Measurements from ENCODE around the gene XPO1.
"Not testable (repeated sequence)": the region's sequence is repeated elsewhere in the genome, so short reads cannot be mapped to it uniquely, and the experiment has no call there.

XPO1 gene

GRCh38 chr2:61538200-61538919 lies at the start of gene XPO1:
XPO1 (minus strand) TSS chr2:61538356; CDS start chr2:61533897, 4,459 bp downstream.
- DNase-seq (ENCODE audit: low read depth) = peak; percentile 95

GRCh38 chr2:61586928-61587327 lies 48.8 kb upstream of the XPO1 start:
- DNase-seq (ENCODE audit: low read depth) = not testable (repeated sequence)

- no peak for DNase-seq (ENCODE audit: low read depth)
Observed at GRCh38 chr2:61585383-61585782, 47.2 kb upstream of the XPO1 start.

- DNase-seq (ENCODE audit: low read depth) = not testable (repeated sequence)
Observed at GRCh38 chr2:61584368-61584767, 46.2 kb upstream of the XPO1 start.

GRCh38 chr2:61582165-61582564 lies 44.0 kb upstream of the XPO1 start:
- no peak for DNase-seq (ENCODE audit: low read depth)

- DNase-seq (ENCODE audit: low read depth) = no peak
Observed at GRCh38 chr2:61581716-61582115, 43.6 kb upstream of the XPO1 start.

GRCh38 chr2:61575447-61575859 lies 37.3 kb upstream of the XPO1 start:
- no peak for DNase-seq (ENCODE audit: low read depth)

- DNase-seq (ENCODE audit: low read depth) = no peak
Observed at GRCh38 chr2:61566566-61566965, 28.4 kb upstream of the XPO1 start.

- no peak for DNase-seq (ENCODE audit: low read depth)
Observed at GRCh38 chr2:61562615-61563014, 24.5 kb upstream of the XPO1 start.

GRCh38 chr2:61558160-61558559 lies 20.0 kb upstream of the XPO1 start:
- DNase-seq (ENCODE audit: low read depth) = no peak

- DNase-seq (ENCODE audit: low read depth) = no peak
Observed at GRCh38 chr2:61557381-61557780, 19.2 kb upstream of the XPO1 start.

- DNase-seq (ENCODE audit: low read depth) = no peak
Observed at GRCh38 chr2:61554604-61555003, 16.4 kb upstream of the XPO1 start.

GRCh38 chr2:61550375-61551209 lies 12.4 kb upstream of the XPO1 start:
- no peak for DNase-seq (ENCODE audit: low read depth)

- no peak for DNase-seq (ENCODE audit: low read depth)
Observed at GRCh38 chr2:61549546-61549945, 11.4 kb upstream of the XPO1 start.

GRCh38 chr2:61543062-61543461 lies 4.9 kb upstream of the XPO1 start:
- DNase-seq (ENCODE audit: low read depth) = no peak

- DNase-seq (ENCODE audit: low read depth) = not testable (repeated sequence)
Observed at GRCh38 chr2:61540167-61540566, 2.0 kb upstream of the XPO1 start.

- no peak for DNase-seq (ENCODE audit: low read depth)
Observed at GRCh38 chr2:61538920-61539520, 864 bp upstream of the XPO1 start.

- DNase-seq (ENCODE audit: low read depth) = no peak
Observed at GRCh38 chr2:61537950-61538199, 281 bp downstream of the XPO1 start.

GRCh38 chr2:61537277-61537949 lies 743 bp downstream of the XPO1 start:
- DNase-seq (ENCODE audit: low read depth) = no peak

GRCh38 chr2:61536572-61537276 lies 1.4 kb downstream of the XPO1 start:
- peak; percentile 67 for DNase-seq (ENCODE audit: low read depth)

- DNase-seq (ENCODE audit: low read depth) = no peak
Observed at GRCh38 chr2:61536180-61536571, 2.0 kb downstream of the XPO1 start.

- DNase-seq (ENCODE audit: low read depth) = no peak
Observed at GRCh38 chr2:61535449-61535848, 2.7 kb downstream of the XPO1 start.

Data from HS-27A (cell line).